HepG2 (cell line): ENCODE data around the gene LRRC51. TPM values are rescaled to one million over a fixed set of nuclear protein-coding genes. Genes with fewer than 3 reads are reported as not detected.

ENCODE experiments used
- HDAC1 ChIP-seq: sonication (generic); formaldehyde crosslinking; IDR thresholded peaks from 2 replicates; pipeline ENCODE4 v1.5.1; 2020; ENCODE audit warnings: mild to moderate bottlenecking, missing genetic modification reagents
- JUNB ChIP-seq: sonication (generic); formaldehyde crosslinking; IDR thresholded peaks from 2 replicates; pipeline ENCODE4 v1.8.0; 2022; ENCODE audit warnings: missing genetic modification reagents, mild to moderate bottlenecking, borderline replicate concordance
- LCORL ChIP-seq, 2 experiments: fragments of 450-650 bp in 1 of 2; sonication (generic) in 1 of 2; formaldehyde crosslinking in 1 of 2; IDR thresholded peaks; 2 replicates each; pipeline versions ENCODE4 v1.5.0 to v1.6.1; 2017 to 2020; ENCODE audit warnings: antibody characterized with exemption in 1 of 2, missing genetic modification reagents in 1 of 2
- NRL ChIP-seq: sonication (generic); formaldehyde crosslinking; IDR thresholded peaks from 2 replicates; pipeline ENCODE4 v1.5.0; 2020; ENCODE audit warnings: missing genetic modification reagents, mild to moderate bottlenecking, moderate library complexity, borderline replicate concordance
- RXRA ChIP-seq: sonication (generic); formaldehyde crosslinking; IDR thresholded peaks from 2 replicates; pipeline ENCODE4 v1.5.1; 2020; ENCODE audit warnings: missing genetic modification reagents
- SIX1 ChIP-seq: sonication (generic); formaldehyde crosslinking; IDR thresholded peaks from 2 replicates; pipeline ENCODE4 v1.4.0; 2020; ENCODE audit warnings: missing genetic modification reagents, borderline replicate concordance
- SMYD3 ChIP-seq: sonication (generic); formaldehyde crosslinking; IDR thresholded peaks from 2 replicates; pipeline ENCODE4 v1.8.1; 2023; ENCODE audit warnings: mild to moderate bottlenecking, missing genetic modification reagents
- SNAI1 ChIP-seq: sonication (generic); formaldehyde crosslinking; IDR thresholded peaks from 2 replicates; pipeline ENCODE4 v1.5.0; 2020; ENCODE audit warnings: mild to moderate bottlenecking, missing genetic modification reagents, borderline replicate concordance
- SPEN ChIP-seq: sonication (generic); formaldehyde crosslinking; IDR thresholded peaks from 2 replicates; pipeline ENCODE4 v1.5.1; 2020; ENCODE audit warnings: low read depth, mild to moderate bottlenecking, missing genetic modification reagents
- TCF7L2 ChIP-seq: IDR thresholded peaks from 2 replicates; pipeline ENCODE4 v1.6.1; 2011; ENCODE audit warnings: mild to moderate bottlenecking, low read depth, low read length, moderate library complexity
- ZFX ChIP-seq: sonication (generic); formaldehyde crosslinking; IDR thresholded peaks from 2 replicates; pipeline ENCODE4 v1.4.0; 2020; ENCODE audit warnings: mild to moderate bottlenecking, low read depth, missing genetic modification reagents, moderate library complexity
- ZKSCAN5 ChIP-seq: sonication (generic); formaldehyde crosslinking; IDR thresholded peaks from 2 replicates; pipeline ENCODE4 v1.5.1; 2020; ENCODE audit warnings: mild to moderate bottlenecking, missing genetic modification reagents
- ZNF557 ChIP-seq: sonication (generic); formaldehyde crosslinking; IDR thresholded peaks from 2 replicates; pipeline ENCODE4 v1.4.0; 2020; ENCODE audit warnings: missing genetic modification reagents
- ZNF761 ChIP-seq: sonication (generic); formaldehyde crosslinking; conservative IDR thresholded peaks from 2 replicates; pipeline ENCODE4 v1.4.0; 2020; ENCODE audit warnings: mild to moderate bottlenecking, missing genetic modification reagents
- polyA plus RNA-seq, 8 experiments: library from polyadenylated mRNA; depleted of rRNA in 3 of 8; stranded (reverse) in 7 of 8; unstranded in 1 of 8; fragments of >200 nt; fragmentation: Illumina TruSeq in 4 of 8; extraction: Trizol in 4 of 8; gene quantifications; 2 replicates each; pipeline versions ENCODE4 v1.2.1 to v1.2.3, GENCODE V29; 2011 to 2016; ENCODE audit warnings: low read depth in 4 of 8, missing spikeins in 1 of 8, mixed read lengths in 1 of 8; ENCODE audit not compliant: insufficient read depth in 1 of 8
- total RNA-seq, 5 experiments: library from RNA; depleted of rRNA; stranded (reverse); fragments of >200 nt; fragmentation: Illumina TruSeq; extraction: Trizol; gene quantifications; 2 replicates each; pipeline ENCODE4 v1.2.3, GENCODE V29; 2016; ENCODE audit warnings: low read depth in 1 of 5
- TF ChIP-seq, protein P1 (sequence below): sonication (generic); formaldehyde crosslinking; conservative IDR thresholded peaks from 2 replicates; pipeline ENCODE4 v1.4.0; 2020; ENCODE audit warnings: missing genetic modification reagents
- TF ChIP-seq, protein P2 (sequence below): sonication (generic); formaldehyde crosslinking; IDR thresholded peaks from 2 replicates; pipeline ENCODE4 v1.4.0; 2020; ENCODE audit warnings: mild to moderate bottlenecking, low read depth, missing genetic modification reagents
- TF ChIP-seq, protein P3 (sequence below): sonication (generic); formaldehyde crosslinking; conservative IDR thresholded peaks from 2 replicates; pipeline ENCODE4 v1.8.1; 2023; ENCODE audit warnings: missing genetic modification reagents
- TF ChIP-seq, protein P4 (sequence below): sonication (generic); formaldehyde crosslinking; IDR thresholded peaks from 2 replicates; pipeline ENCODE4 v1.8.0; 2022; ENCODE audit warnings: missing genetic modification reagents, mild to moderate bottlenecking, borderline replicate concordance
- TF ChIP-seq, protein P5 (sequence below): IDR thresholded peaks from 2 replicates; pipeline ENCODE4 v1.6.1; 2018; ENCODE audit warnings: missing genetic modification reagents

Gene LRRC51
- total and polyA plus RNA-seq, 2 of the 13 experiments (the other 11 are each of a cell fraction or from before 2014, with no cell fraction given), result 5.3 to 6.0 TPM

DNA sequence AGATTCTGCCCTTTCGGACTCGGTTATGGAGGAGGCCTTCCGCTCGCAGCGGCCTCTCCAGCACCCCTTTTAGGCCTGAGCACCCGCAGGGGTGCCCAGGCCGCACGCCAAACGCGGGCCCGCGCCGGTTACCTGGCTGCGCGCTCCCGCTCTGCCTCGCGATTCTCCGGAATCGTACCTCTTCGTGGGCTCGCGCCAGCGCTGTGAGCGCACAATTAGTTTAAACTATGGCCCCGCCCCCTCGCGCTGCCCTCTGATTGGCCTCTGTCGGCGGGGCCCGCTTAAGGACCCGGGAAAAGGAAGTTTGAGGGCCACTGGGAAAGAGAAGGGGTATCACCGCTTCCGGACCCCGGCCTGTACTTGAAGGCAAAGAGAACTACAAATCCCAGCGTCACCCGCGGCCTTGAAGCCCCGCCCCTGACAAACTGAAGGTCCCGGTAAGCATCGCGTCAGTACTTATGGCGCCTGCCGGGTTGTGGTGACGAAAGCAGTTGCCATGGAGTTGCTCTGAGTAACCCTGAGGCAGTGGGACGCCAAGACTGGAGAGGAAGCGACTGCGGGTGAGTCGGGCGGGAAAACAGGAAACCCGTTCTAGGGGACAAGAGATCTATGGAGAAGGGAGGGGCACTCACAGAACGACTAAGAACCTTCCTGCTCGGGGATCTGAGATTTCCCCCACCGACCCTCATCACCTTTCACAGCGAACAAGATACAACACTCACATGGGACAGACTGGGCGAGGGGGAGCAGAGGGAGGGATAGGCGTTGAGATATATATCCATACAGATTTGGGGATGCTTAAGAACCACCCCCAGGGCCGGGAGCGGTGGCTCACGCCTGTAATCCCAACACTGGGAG is at the start of gene LRRC51, which contains the start of gene NUMA1 (continued):
- TF ChIP-seq HDAC1 (CRISPR knock-in tag) (peak; percentile 88), SMYD3 (CRISPR knock-in tag) (no peak), RXRA (CRISPR knock-in tag) (peak; percentile 37), SNAI1 (CRISPR knock-in tag) (no peak), ZFX (peak; percentile 87), ZKSCAN5 (CRISPR knock-in tag) (no peak), ZNF557 (CRISPR knock-in tag) (no peak), ZNF761 (no peak), NRL (CRISPR knock-in tag) (no peak), LCORL (IDR thresholded peaks at IDR 0.05) (no peak), LCORL (CRISPR knock-in tag; IDR thresholded peaks at IDR 0.05) (no peak), SPEN (CRISPR knock-in tag) (peak; percentile 51; the same call in 1 of the 2 replicates), SIX1 (CRISPR knock-in tag) (no peak), TCF7L2 (no peak), JUNB (no peak)
- TF ChIP-seq, protein P1, sequence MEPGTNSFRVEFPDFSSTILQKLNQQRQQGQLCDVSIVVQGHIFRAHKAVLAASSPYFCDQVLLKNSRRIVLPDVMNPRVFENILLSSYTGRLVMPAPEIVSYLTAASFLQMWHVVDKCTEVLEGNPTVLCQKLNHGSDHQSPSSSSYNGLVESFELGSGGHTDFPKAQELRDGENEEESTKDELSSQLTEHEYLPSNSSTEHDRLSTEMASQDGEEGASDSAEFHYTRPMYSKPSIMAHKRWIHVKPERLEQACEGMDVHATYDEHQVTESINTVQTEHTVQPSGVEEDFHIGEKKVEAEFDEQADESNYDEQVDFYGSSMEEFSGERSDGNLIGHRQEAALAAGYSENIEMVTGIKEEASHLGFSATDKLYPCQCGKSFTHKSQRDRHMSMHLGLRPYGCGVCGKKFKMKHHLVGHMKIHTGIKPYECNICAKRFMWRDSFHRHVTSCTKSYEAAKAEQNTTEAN (CRISPR knock-in tag), result no peak
- TF ChIP-seq, protein P2, sequence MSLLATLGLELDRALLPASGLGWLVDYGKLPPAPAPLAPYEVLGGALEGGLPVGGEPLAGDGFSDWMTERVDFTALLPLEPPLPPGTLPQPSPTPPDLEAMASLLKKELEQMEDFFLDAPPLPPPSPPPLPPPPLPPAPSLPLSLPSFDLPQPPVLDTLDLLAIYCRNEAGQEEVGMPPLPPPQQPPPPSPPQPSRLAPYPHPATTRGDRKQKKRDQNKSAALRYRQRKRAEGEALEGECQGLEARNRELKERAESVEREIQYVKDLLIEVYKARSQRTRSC, result no peak
- TF ChIP-seq, protein P3, sequence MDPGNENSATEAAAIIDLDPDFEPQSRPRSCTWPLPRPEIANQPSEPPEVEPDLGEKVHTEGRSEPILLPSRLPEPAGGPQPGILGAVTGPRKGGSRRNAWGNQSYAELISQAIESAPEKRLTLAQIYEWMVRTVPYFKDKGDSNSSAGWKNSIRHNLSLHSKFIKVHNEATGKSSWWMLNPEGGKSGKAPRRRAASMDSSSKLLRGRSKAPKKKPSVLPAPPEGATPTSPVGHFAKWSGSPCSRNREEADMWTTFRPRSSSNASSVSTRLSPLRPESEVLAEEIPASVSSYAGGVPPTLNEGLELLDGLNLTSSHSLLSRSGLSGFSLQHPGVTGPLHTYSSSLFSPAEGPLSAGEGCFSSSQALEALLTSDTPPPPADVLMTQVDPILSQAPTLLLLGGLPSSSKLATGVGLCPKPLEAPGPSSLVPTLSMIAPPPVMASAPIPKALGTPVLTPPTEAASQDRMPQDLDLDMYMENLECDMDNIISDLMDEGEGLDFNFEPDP, result no peak
- TF ChIP-seq, protein P4, sequence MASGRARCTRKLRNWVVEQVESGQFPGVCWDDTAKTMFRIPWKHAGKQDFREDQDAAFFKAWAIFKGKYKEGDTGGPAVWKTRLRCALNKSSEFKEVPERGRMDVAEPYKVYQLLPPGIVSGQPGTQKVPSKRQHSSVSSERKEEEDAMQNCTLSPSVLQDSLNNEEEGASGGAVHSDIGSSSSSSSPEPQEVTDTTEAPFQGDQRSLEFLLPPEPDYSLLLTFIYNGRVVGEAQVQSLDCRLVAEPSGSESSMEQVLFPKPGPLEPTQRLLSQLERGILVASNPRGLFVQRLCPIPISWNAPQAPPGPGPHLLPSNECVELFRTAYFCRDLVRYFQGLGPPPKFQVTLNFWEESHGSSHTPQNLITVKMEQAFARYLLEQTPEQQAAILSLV (CRISPR knock-in tag), result no peak
- TF ChIP-seq, protein P5, sequence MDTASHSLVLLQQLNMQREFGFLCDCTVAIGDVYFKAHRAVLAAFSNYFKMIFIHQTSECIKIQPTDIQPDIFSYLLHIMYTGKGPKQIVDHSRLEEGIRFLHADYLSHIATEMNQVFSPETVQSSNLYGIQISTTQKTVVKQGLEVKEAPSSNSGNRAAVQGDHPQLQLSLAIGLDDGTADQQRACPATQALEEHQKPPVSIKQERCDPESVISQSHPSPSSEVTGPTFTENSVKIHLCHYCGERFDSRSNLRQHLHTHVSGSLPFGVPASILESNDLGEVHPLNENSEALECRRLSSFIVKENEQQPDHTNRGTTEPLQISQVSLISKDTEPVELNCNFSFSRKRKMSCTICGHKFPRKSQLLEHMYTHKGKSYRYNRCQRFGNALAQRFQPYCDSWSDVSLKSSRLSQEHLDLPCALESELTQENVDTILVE (CRISPR knock-in tag), result no peak
